H9 (cell line): Measurements from ENCODE around the gene ABR. TPM values are rescaled to one million over a fixed set of nuclear protein-coding genes. Genes with fewer than 3 reads are reported as not detected.

Source experiments
- DNase-seq: peaks from one replicate; pipeline ENCODE4 v3.0.0-alpha.2; 2017
- H2AFZ ChIP-seq: one replicate; pipeline ENCODE4 v1.6.1; 2013; ENCODE audit warnings: mild to moderate bottlenecking, low read length, control low read depth, moderate library complexity
- H2AK5ac ChIP-seq: 2 replicates; pipeline ENCODE4 v1.6.1; 2013; ENCODE audit warnings: low read length, control low read depth, mixed read lengths; ENCODE audit not compliant: insufficient read length
- H2BK120ac ChIP-seq: one replicate; pipeline ENCODE4 v1.6.1; 2013; ENCODE audit warnings: low read depth, mild to moderate bottlenecking, low read length, control low read depth, inconsistent platforms; ENCODE audit not compliant: poor library complexity, severe bottlenecking
- H2BK12ac ChIP-seq: 2 replicates; pipeline ENCODE4 v1.6.1; 2013; ENCODE audit warnings: low read length, control low read depth, mixed read lengths, low read depth; ENCODE audit not compliant: insufficient read length
- H2BK15ac ChIP-seq: 2 replicates; pipeline ENCODE4 v1.6.1; 2013; ENCODE audit warnings: low read depth, low read length, control low read depth
- H2BK20ac ChIP-seq: one replicate; pipeline ENCODE4 v1.6.1; 2013; ENCODE audit warnings: low read depth, mild to moderate bottlenecking, low read length, control low read depth, inconsistent platforms; ENCODE audit not compliant: poor library complexity, severe bottlenecking
- H2BK5ac ChIP-seq: 2 replicates; pipeline ENCODE4 v1.6.1; 2013; ENCODE audit warnings: low read length, control low read depth, mixed read lengths; ENCODE audit not compliant: insufficient read length
- H3K14ac ChIP-seq: 2 replicates; pipeline ENCODE4 v1.6.1; 2013; ENCODE audit warnings: low read length, control low read depth; ENCODE audit not compliant: insufficient read depth
- H3K18ac ChIP-seq: 2 replicates; pipeline ENCODE4 v1.6.1; 2013; ENCODE audit warnings: low read depth, mild to moderate bottlenecking, mixed read lengths, low read length, control low read depth; ENCODE audit not compliant: insufficient read length
- H3K23ac ChIP-seq: 2 replicates; pipeline ENCODE4 v1.6.1; 2013; ENCODE audit warnings: low read length, control low read depth, mixed read lengths, low read depth; ENCODE audit not compliant: insufficient read length
- H3K23me2 ChIP-seq: 2 replicates; pipeline ENCODE4 v1.6.1; 2013; ENCODE audit warnings: low read depth, mild to moderate bottlenecking, mixed read lengths, low read length, control low read depth; ENCODE audit not compliant: insufficient read length, poor library complexity, severe bottlenecking
- H3K27ac ChIP-seq: 2 replicates; pipeline ENCODE4 v1.5.1; 2013; ENCODE audit warnings: low read length, control low read depth, mixed read lengths, low read depth; ENCODE audit not compliant: insufficient read length
- H3K27me3 ChIP-seq: 2 replicates; pipeline ENCODE4 v1.6.1; 2013; ENCODE audit warnings: low read length, control low read depth, inconsistent platforms; ENCODE audit not compliant: insufficient read depth
- H3K4ac ChIP-seq: 2 replicates; pipeline ENCODE4 v1.6.1; 2013; ENCODE audit warnings: low read depth, mild to moderate bottlenecking, control low read depth, inconsistent platforms, low read length, moderate library complexity
- H3K4me1 ChIP-seq: 2 replicates; pipeline ENCODE4 v1.6.1; 2013; ENCODE audit warnings: low read length, control low read depth, inconsistent platforms; ENCODE audit not compliant: insufficient read depth
- H3K4me2 ChIP-seq: 2 replicates; pipeline ENCODE4 v1.6.1; 2013; ENCODE audit warnings: low read length, control low read depth, mixed read lengths; ENCODE audit not compliant: insufficient read length, insufficient read depth
- H3K56ac ChIP-seq: 2 replicates; pipeline ENCODE4 v1.6.1; 2013; ENCODE audit warnings: low read depth, mild to moderate bottlenecking, mixed read lengths, low read length, control low read depth; ENCODE audit not compliant: insufficient read length
- H3K79me1 ChIP-seq: 2 replicates; pipeline ENCODE4 v1.6.1; 2013; ENCODE audit warnings: low read depth, mild to moderate bottlenecking, moderate library complexity, low read length, control low read depth, inconsistent platforms; ENCODE audit not compliant: insufficient read depth, poor library complexity, severe bottlenecking
- H3K79me2 ChIP-seq: 2 replicates; pipeline ENCODE4 v1.6.1; 2013; ENCODE audit warnings: low read length, control low read depth, inconsistent platforms; ENCODE audit not compliant: insufficient read depth
- H3K9ac ChIP-seq: 2 replicates; pipeline ENCODE4 v1.6.1; 2013; ENCODE audit warnings: low read length, control low read depth, mixed read lengths; ENCODE audit not compliant: insufficient read length; ENCODE audit errors: extremely low read depth
- H3K9me3 ChIP-seq: one replicate; pipeline ENCODE4 v1.6.1; 2013; ENCODE audit warnings: low read depth, low read length, inconsistent platforms; ENCODE audit not compliant: control insufficient read depth
- H3T11ph ChIP-seq: one replicate; pipeline ENCODE4 v1.6.1; 2013; ENCODE audit warnings: mild to moderate bottlenecking, low read length, control low read depth, inconsistent platforms
- H4K20me1 ChIP-seq: one replicate; pipeline ENCODE4 v1.6.1; 2013; ENCODE audit not compliant: control insufficient read depth, insufficient read length, insufficient read depth
- H4K5ac ChIP-seq: 2 replicates; pipeline ENCODE4 v1.6.1; 2013; ENCODE audit warnings: low read depth, mild to moderate bottlenecking, mixed read lengths, low read length, control low read depth; ENCODE audit not compliant: insufficient read length
- H4K8ac ChIP-seq: replicated peaks from 2 replicates; pipeline ENCODE4 v1.6.1; 2013; ENCODE audit warnings: low read length, control low read depth, mixed read lengths, low read depth; ENCODE audit not compliant: insufficient read length
- H4K91ac ChIP-seq: 2 replicates; pipeline ENCODE4 v1.6.1; 2013; ENCODE audit warnings: low read depth, mild to moderate bottlenecking, moderate library complexity, mixed read lengths, low read length, control low read depth; ENCODE audit not compliant: insufficient read length
- H3K27ac Mint-ChIP-seq, 3 experiments: 2 replicates in 2 of 3; 3 replicates in 1 of 3; pipeline ENCODE4 v1.8.0; 2020 to 2021; ENCODE audit warnings: mixed read lengths in 3 of 3, mild to moderate bottlenecking in 1 of 3, moderate library complexity in 1 of 3
- H3K27me3 Mint-ChIP-seq: 2 replicates; pipeline ENCODE4 v1.8.0; 2021; ENCODE audit warnings: low read depth, mild to moderate bottlenecking, moderate library complexity, mixed read lengths
- H3K36me3 Mint-ChIP-seq, 3 experiments: 2 replicates in 2 of 3; 3 replicates in 1 of 3; pipeline ENCODE4 v1.8.0; 2020 to 2021; ENCODE audit warnings: low read depth in 3 of 3, mixed read lengths in 3 of 3; ENCODE audit not compliant: insufficient read depth in 1 of 3
- H3K4me1 Mint-ChIP-seq, 2 experiments: 2 replicates each; pipeline ENCODE4 v1.8.0; 2020; ENCODE audit warnings: mixed read lengths in 2 of 2
- H3K4me3 Mint-ChIP-seq, 2 experiments: 2 replicates in 1 of 2; 3 replicates in 1 of 2; pipeline ENCODE4 v1.8.0; 2020 to 2021; ENCODE audit warnings: mild to moderate bottlenecking in 2 of 2, mixed read lengths in 2 of 2, moderate library complexity in 1 of 2
- H3K9me3 Mint-ChIP-seq, 2 experiments: 2 replicates in 1 of 2; 3 replicates in 1 of 2; pipeline ENCODE4 v1.8.0; 2020; ENCODE audit warnings: mild to moderate bottlenecking in 2 of 2, mixed read lengths in 2 of 2, moderate library complexity in 1 of 2
- CTCF ChIP-seq: fragments of 200-600 bp; sonication (generic); conservative IDR thresholded peaks from 3 replicates; pipeline ENCODE4 v1.8.0; 2021; ENCODE audit warnings: antibody characterized with exemption, mild to moderate bottlenecking
- WGBS: extraction: QIAGEN DNeasy Blood & Tissue Kit; methylation state at CpG from one replicate; pipeline ENCODE4 v1.1.7; 2013; ENCODE audit warnings: missing lambda C conversion rate, low lambda C conversion rate, mixed read lengths; ENCODE audit not compliant: insufficient read length; ENCODE audit errors: extremely low coverage; 5-methylcytosine and 5-hydroxymethylcytosine counted together
- total RNA-seq: library from RNA; stranded (reverse); gene quantifications from 2 replicates; pipeline ENCODE4 v1.2.1, GENCODE V29; 2021

The ABR gene
- total RNA-seq, 1 experiment from 2014 or later, result 34.7 TPM

GRCh38 chr17:1160591-1161390 is 19.0 kb downstream of the ABR start:
- H3K4ac ChIP-seq, result no peak overlapping the region
- H3K18ac ChIP-seq, result no peak overlapping the region
- Mint-ChIP-seq H3K4me1 (peaks cover 11% of the 10 kb centered on the region in 2 experiments), H3K4me3 (peak overlapping the region in 1 of 2 experiments; percentile 36; a peak in 2 of 5 replicates), H3K27me3 (peaks cover 9% of the 10 kb centered on the region), H3K27ac (no peak overlapping the region), H3K36me3 (peaks cover 0 to 4% (median 0%) of the 10 kb centered on the region in 3 experiments; a peak in 1 of 7 replicates), H3K9me3 (no peaks in the 10 kb centered on the region)
- H2BK20ac ChIP-seq, result no peak overlapping the region
- no peaks in the 10 kb centered on the region for H3K4me1 ChIP-seq
- H3T11ph ChIP-seq, result no peak overlapping the region
- no peaks in the 10 kb centered on the region for H3K23me2 ChIP-seq
- H4K5ac ChIP-seq, result no peak overlapping the region
- no peaks in the 10 kb centered on the region for H3K79me1 ChIP-seq
- H3K14ac ChIP-seq, result no peak overlapping the region
- H3K27ac ChIP-seq, result no peak overlapping the region
- no peak overlapping the region for H2BK12ac ChIP-seq
- TF ChIP-seq CTCF, result peak; percentile 35; the same call in 2 of the 3 replicates
- no peak overlapping the region for H3K4me2 ChIP-seq
- H2AFZ ChIP-seq, result no peak overlapping the region
- no peak overlapping the region for H2BK120ac ChIP-seq
- H4K20me1 ChIP-seq, result no peaks in the 10 kb centered on the region
- WGBS, result no CpG with 5 or more reads among the region's 32 CpGs
- H4K8ac ChIP-seq, result no peak overlapping the region
- H4K91ac ChIP-seq, result no peak overlapping the region
- no peak overlapping the region for H2BK5ac ChIP-seq
- H3K23ac ChIP-seq, result no peak overlapping the region
- no peaks in the 10 kb centered on the region for H3K27me3 ChIP-seq
- no peak overlapping the region for H3K9ac ChIP-seq
- H2AK5ac ChIP-seq, result no peak overlapping the region
- H3K56ac ChIP-seq, result no peak overlapping the region
- peak; percentile 84 for DNase-seq
- H3K79me2 ChIP-seq, result no peaks in the 10 kb centered on the region
- no peak overlapping the region for H2BK15ac ChIP-seq
- H3K9me3 ChIP-seq, result no peaks in the 10 kb centered on the region
